CD4-positive, alpha-beta T cell (primary cell): ENCODE measurements around the gene SLC23A3. TPM values are rescaled to one million over a fixed set of nuclear protein-coding genes. Genes with fewer than 3 reads are reported as not detected.
A peak's percentile ranks its signal among the peaks of the same experiment; 100 is the strongest.

ENCODE experiments used
- ATAC-seq: fragments of 200-7000 bp; cut with Tn5 transposase; one replicate; pipeline ENCODE4 v1.10.0; 2022; ENCODE audit warnings: mild to moderate bottlenecking; ENCODE audit not compliant: poor library complexity
- CTCF ChIA-PET: fragments of 350-600 bp; sonication (Branson Sonifier 250); formaldehyde crosslinking; loops from one replicate; lab custom pipeline; 2021; ENCODE audit warnings: antibody characterized with exemption, inconsistent platforms; lab: Charles Lee
- POLR2A ChIA-PET: fragments of 350-600 bp; sonication (Branson Sonifier 250); formaldehyde crosslinking; loops from one replicate; lab custom pipeline; 2021; ENCODE audit warnings: antibody characterized with exemption, inconsistent platforms; lab: Charles Lee
- DNase-seq, 14 experiments: peaks; one replicate each; pipeline ENCODE4 v3.0.0-alpha.2; 2013 to 2020; ENCODE audit warnings: mixed read lengths in 2 of 14
- H3K27ac ChIP-seq, 2 donors: one replicate each; pipeline versions ENCODE4 v1.5.1 to v1.7.0; 2013; ENCODE audit warnings: low read length in 2 of 2, low read depth in 1 of 2, mild to moderate bottlenecking in 1 of 2
- H3K27me3 ChIP-seq, 2 experiments: 1 replicate in 1 of 2; 2 replicates in 1 of 2; pipeline versions ENCODE4 v1.6.1 to v1.7.0; 2013; ENCODE audit warnings: low read length in 2 of 2, control low read depth in 1 of 2, mild to moderate bottlenecking in 1 of 2, moderate library complexity in 1 of 2; ENCODE audit not compliant: insufficient read depth in 2 of 2, control insufficient read depth in 1 of 2
- H3K36me3 ChIP-seq: one replicate; pipeline ENCODE4 v1.6.1; 2013; ENCODE audit warnings: low read length, control low read depth; ENCODE audit not compliant: insufficient read depth
- H3K4me1 ChIP-seq: one replicate; pipeline ENCODE4 v1.6.1; 2013; ENCODE audit warnings: low read length, control low read depth; ENCODE audit not compliant: insufficient read depth
- H3K4me3 ChIP-seq: one replicate; pipeline ENCODE4 v1.5.1; 2013; ENCODE audit warnings: mild to moderate bottlenecking, low read length, moderate library complexity
- H3K9me3 ChIP-seq, 2 experiments: 1 replicate in 1 of 2; 2 replicates in 1 of 2; pipeline versions ENCODE4 v1.6.1 to v1.7.0; 2013; ENCODE audit warnings: low read length in 2 of 2, mild to moderate bottlenecking in 2 of 2, control low read depth in 1 of 2, moderate library complexity in 1 of 2; ENCODE audit not compliant: control insufficient read depth in 1 of 2, insufficient read depth in 1 of 2
- H3K27ac Mint-ChIP-seq: one replicate; pipeline ENCODE4 v1.8.0; 2020; ENCODE audit warnings: mixed read lengths
- H3K27me3 Mint-ChIP-seq: one replicate; pipeline ENCODE4 v1.8.0; 2021; ENCODE audit warnings: mixed read lengths
- H3K36me3 Mint-ChIP-seq: one replicate; pipeline ENCODE4 v1.8.0; 2021; ENCODE audit warnings: low read depth, mixed read lengths
- H3K4me1 Mint-ChIP-seq: one replicate; pipeline ENCODE4 v1.8.0; 2021; ENCODE audit warnings: low read depth, mixed read lengths
- H3K4me3 Mint-ChIP-seq: one replicate; pipeline ENCODE4 v1.8.0; 2020; ENCODE audit warnings: mild to moderate bottlenecking, mixed read lengths
- H3K9me3 Mint-ChIP-seq: one replicate; pipeline ENCODE4 v1.8.0; 2020; ENCODE audit warnings: mixed read lengths
- intact Hi-C, 2 experiments: fragments of 100-400 bp; cut with DNase I in 1 of 2; cut with micrococcal nuclease in 1 of 2; formaldehyde crosslinking; loops; one replicate each; pipeline versions ENCODE4 v1.15.1 to v1.9.0; 2023 to 2025; cut with DNase I, micrococcal nuclease
- total RNA-seq, 174 experiments: library from RNA in 2 of 174; stranded (reverse) in 2 of 174; gene quantifications; one replicate each; pipeline ENCODE4 v1.2.3 and lab custom pipeline; 2021 to 2026
- TF ChIP-seq, protein P1 (sequence below): fragments of 200-600 bp; IDR thresholded peaks from one replicate; pipeline ENCODE4 v1.8.0; 2022; ENCODE audit warnings: antibody characterized with exemption, mild to moderate bottlenecking

SLC23A3 gene
- total RNA-seq, 2 experiments from 2014 or later, result 0.36 to 0.96 TPM

GRCh38 chr2:219125225-219125885 lies 44.5 kb downstream of the SLC23A3 start:
- H3K9me3 Mint-ChIP-seq, result no peaks in the 10 kb centered on the region
- intact Hi-C loops, result loop anchor here in 1 of 2 experiments (2.0 kb wide), 1 partner anchor 37 kb away; no protein-coding TSS in a partner anchor

DNA sequence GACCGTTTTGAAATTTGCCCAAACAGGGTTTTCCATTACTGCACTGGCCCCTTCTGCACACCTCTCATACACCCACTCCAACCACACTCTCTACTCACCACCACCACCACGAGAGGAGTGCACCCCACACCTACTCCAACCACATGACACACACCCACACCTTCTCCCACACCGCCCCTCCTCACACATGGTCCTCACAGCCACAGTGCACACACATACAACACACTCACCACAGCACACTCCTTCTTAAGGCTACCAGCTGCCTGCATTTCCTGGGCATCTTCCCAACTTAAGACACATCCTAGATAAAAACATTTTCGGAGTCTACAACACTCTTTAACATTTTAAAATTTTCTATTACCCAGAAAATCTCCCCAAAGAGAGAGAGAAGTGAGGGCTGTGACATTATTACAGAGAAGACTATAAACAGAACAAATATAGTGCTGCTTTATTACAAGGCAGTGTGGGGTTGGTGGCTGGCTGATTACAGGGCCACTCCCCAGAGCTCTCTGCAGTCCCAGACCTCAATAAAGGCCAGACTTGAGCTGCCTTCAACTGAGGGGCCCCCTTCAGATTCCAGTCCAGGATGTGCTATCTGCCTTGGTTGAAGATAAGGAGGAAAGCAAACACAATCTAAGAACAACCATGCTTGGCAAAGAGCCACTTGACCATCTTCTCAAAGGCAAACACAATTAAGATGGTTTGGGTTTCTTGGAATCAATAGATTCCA lies 45.3 kb downstream of the SLC23A3 start:
- Histone ChIP-seq H3K9me3 (no peaks in the 10 kb centered on the region), H3K36me3 (peaks cover 1% of the 10 kb centered on the region), H3K4me1 (peaks cover 7% of the 10 kb centered on the region), H3K27me3 (no peaks in the 10 kb centered on the region), H3K4me3 (no peak overlapping the region), H3K27ac (no peak overlapping the region)
- Mint-ChIP-seq H3K27me3 (no peaks in the 10 kb centered on the region), H3K27ac (no peak overlapping the region), H3K4me3 (no peak overlapping the region), H3K36me3 (peaks cover under 1% of the 10 kb centered on the region), H3K4me1 (peaks cover 30% of the 10 kb centered on the region), H3K9me3 (no peaks in the 10 kb centered on the region)
- ATAC-seq (no peak), DNase-seq (peak in 2 of 14 experiments; percentile 6 to 29)
- TF ChIP-seq, protein P1, sequence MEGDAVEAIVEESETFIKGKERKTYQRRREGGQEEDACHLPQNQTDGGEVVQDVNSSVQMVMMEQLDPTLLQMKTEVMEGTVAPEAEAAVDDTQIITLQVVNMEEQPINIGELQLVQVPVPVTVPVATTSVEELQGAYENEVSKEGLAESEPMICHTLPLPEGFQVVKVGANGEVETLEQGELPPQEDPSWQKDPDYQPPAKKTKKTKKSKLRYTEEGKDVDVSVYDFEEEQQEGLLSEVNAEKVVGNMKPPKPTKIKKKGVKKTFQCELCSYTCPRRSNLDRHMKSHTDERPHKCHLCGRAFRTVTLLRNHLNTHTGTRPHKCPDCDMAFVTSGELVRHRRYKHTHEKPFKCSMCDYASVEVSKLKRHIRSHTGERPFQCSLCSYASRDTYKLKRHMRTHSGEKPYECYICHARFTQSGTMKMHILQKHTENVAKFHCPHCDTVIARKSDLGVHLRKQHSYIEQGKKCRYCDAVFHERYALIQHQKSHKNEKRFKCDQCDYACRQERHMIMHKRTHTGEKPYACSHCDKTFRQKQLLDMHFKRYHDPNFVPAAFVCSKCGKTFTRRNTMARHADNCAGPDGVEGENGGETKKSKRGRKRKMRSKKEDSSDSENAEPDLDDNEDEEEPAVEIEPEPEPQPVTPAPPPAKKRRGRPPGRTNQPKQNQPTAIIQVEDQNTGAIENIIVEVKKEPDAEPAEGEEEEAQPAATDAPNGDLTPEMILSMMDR, result no peak
- ChIA-PET POLR2A (no interaction called here), CTCF (no interaction called here)
- intact Hi-C loops, result loop anchor here in 1 of 2 experiments (2.0 kb wide), 1 partner anchor 36 kb away; no protein-coding TSS in a partner anchor

More at GRCh38 chr2:219125225-219125885, 44.5 kb downstream of the SLC23A3 start:
- Histone ChIP-seq H3K27me3 (no peaks in the 10 kb centered on the region), H3K9me3 (no peaks in the 10 kb centered on the region), H3K36me3 (peaks cover 7% of the 10 kb centered on the region), H3K27ac (no peak overlapping the region), H3K4me3 (no peak overlapping the region), H3K4me1 (peaks cover 7% of the 10 kb centered on the region)
- CTCF ChIA-PET, result no interaction called here
- TF ChIP-seq, protein P1, result no peak
- DNase-seq (no peak), ATAC-seq (no peak)
- Mint-ChIP-seq H3K27me3 (no peaks in the 10 kb centered on the region), H3K4me1 (peaks cover 30% of the 10 kb centered on the region), H3K27ac (no peak overlapping the region), H3K36me3 (no peaks in the 10 kb centered on the region), H3K4me3 (no peak overlapping the region)
- POLR2A ChIA-PET, result no interaction called here

DNA sequence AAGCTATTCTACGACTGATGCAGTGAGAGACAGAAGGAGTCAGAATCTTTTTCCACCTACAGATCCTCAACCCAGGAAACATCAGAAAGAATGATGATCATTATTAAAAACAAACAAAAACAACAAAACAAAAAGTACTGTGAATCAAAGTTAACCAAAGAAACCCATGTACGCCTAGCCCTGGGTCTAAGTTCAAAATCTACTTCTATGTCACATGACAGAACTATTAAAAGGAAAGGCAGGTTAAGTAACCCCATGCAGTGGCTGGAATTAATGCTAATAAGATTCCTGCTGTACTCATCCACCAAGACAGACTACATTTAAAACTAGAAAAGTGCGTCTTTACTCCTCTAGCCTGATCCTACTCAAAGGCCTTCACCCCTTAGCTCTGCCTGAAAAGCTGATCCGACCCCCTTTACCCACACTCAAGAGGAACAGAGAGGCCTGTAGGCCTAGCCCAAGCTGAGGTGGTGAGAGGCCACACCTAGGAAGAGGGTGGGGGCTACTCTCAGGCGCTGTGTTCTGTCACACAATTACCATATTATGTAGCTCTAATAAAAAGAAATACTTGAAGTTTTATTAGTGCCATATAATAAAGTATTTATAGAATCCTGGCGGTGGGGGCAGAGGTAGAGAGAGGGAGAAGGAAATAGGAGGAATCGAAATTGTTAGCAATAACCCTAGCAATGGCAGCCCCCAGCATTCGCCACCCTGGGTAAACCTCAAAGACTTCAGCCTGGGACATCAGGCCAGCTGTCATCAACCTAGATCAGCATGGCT lies 46.3 kb downstream of the SLC23A3 start:
- Mint-ChIP-seq H3K27me3 (no peaks in the 10 kb centered on the region), H3K36me3 (peaks cover 9% of the 10 kb centered on the region), H3K9me3 (no peaks in the 10 kb centered on the region), H3K27ac (no peak overlapping the region), H3K4me1 (peaks cover 25% of the 10 kb centered on the region), H3K4me3 (no peak overlapping the region)
- no peaks in the 10 kb centered on the region for H3K27me3 ChIP-seq
- no peaks in the 10 kb centered on the region for H3K9me3 ChIP-seq
- peaks cover 7% of the 10 kb centered on the region for H3K4me1 ChIP-seq
- no peak overlapping the region for H3K4me3 ChIP-seq
- H3K36me3 ChIP-seq, result no peaks in the 10 kb centered on the region
- DNase-seq (no peak), ATAC-seq (no peak)
- no peak overlapping the region for H3K27ac ChIP-seq
- CTCF ChIA-PET, result no interaction called here
- intact Hi-C loops, result loop anchor here in 1 of 2 experiments (2.0 kb wide), 1 partner anchor 35 kb away; no protein-coding TSS in a partner anchor
- POLR2A ChIA-PET, result no interaction called here
- TF ChIP-seq, protein P1, result no peak
